ENCODE results near the gene DCAF4. TPM values are rescaled to one million over a fixed set of nuclear protein-coding genes. Genes with fewer than 3 reads are reported as not detected.

Gene DCAF4
- total and polyA plus RNA-seq, 2 of the 4 experiments (the other 2 are of a cell fraction): 28.8 to 29.4 TPM

GRCh38 chr14:72924337-72924736, 1.9 kb upstream of the DCAF4 start:
- Histone ChIP-seq H2BK20ac (ENCODE audit: low read depth, low read length) (no peak overlapping the region), H2BK5ac (ENCODE audit: low read depth, low read length, poor library complexity, severe bottlenecking) (no peak overlapping the region), H2BK15ac (ENCODE audit: low read depth, low read length) (no peak overlapping the region; the same call in 2 of the 3 replicates), H3K4me3 (ENCODE audit: insufficient read depth, low read depth, low read length) (no peak overlapping the region), H3K18ac (ENCODE audit: low read depth, low read length) (no peak overlapping the region), H3K27ac (ENCODE audit: insufficient read depth, low read length) (no peak overlapping the region), H3K9ac (ENCODE audit: low read depth, low read length) (no peak overlapping the region), H3K14ac (replicated peaks; ENCODE audit: low read depth, low read length) (no peak overlapping the region), H3K23ac (ENCODE audit: low read depth, low read length) (no peak overlapping the region), H2AK5ac (ENCODE audit: low read depth, low read length) (no peak overlapping the region), H2BK120ac (ENCODE audit: low read depth, low read length) (no peak overlapping the region), H4K8ac (ENCODE audit: low read depth in 2 of 2, low read length in 2 of 2) (no peak overlapping the region), H4K91ac (ENCODE audit: insufficient read depth, low read depth, low read length) (no peak overlapping the region), H2AFZ (replicated peaks; ENCODE audit: low read length, poor library complexity) (peak overlapping the region; percentile 23), H3K4me2 (ENCODE audit: low read depth, low read length) (no peak overlapping the region), H3K56ac (ENCODE audit: extremely low read depth, insufficient read depth, low read length) (no peak overlapping the region), H4K5ac (ENCODE audit: low read depth, low read length) (no peak overlapping the region), H3K9me1 (ENCODE audit: insufficient read depth, low read length) (no peaks in the 10 kb centered on the region; the same call in 1 of the 2 replicates), H3K9me3 (ENCODE audit: control insufficient read depth, insufficient read depth, low read length) (no peaks in the 10 kb centered on the region), H3K4ac (ENCODE audit: low read depth, low read length) (no peak overlapping the region), H3K36me3 (ENCODE audit: control insufficient read depth, insufficient read depth, low read length) (no peaks in the 10 kb centered on the region), H3K4me1 (ENCODE audit: control insufficient read depth, insufficient read depth, low read length) (no peaks in the 10 kb centered on the region), H4K20me1 (ENCODE audit: insufficient read depth, low read length) (no peaks in the 10 kb centered on the region), H3K27me3 (ENCODE audit: control insufficient read depth, insufficient read depth, low read length) (no peaks in the 10 kb centered on the region), H3K79me1 (ENCODE audit: low read depth in 1 of 2, low read length in 2 of 2) (peaks cover 6 to 15% of the 10 kb centered on the region in 2 experiments; a peak in 2 of 4 replicates), H2AK9ac (replicated peaks; ENCODE audit: low read depth, low read length, poor library complexity) (no peak overlapping the region)
- CTCF ChIA-PET: interaction anchor here (0.6 kb wide), 1 partner anchor 413 kb away, joined by 4 read pairs; no protein-coding TSS in a partner anchor
- in situ Hi-C loops (cut with MboI; ENCODE audit: low sequenced_read_pairs) (no loop called here), dilution Hi-C loops (cut with HindIII; ENCODE audit: low sequenced_read_pairs, unreplicated experiment) (no loop called here), intact Hi-C loops (cut with micrococcal nuclease) (no loop called here)
- WGBS, 2 experiments (ENCODE audit: extremely low coverage in 2 of 2, insufficient read length in 1 of 2): 40% methylated on average over 5 of the region's 5 CpGs; no CpG with 5 or more reads in 1 of the 2 experiments
- ATAC-seq (ENCODE audit: low read depth): no peak
- POLR2A ChIA-PET (ENCODE audit: unreplicated experiment): no interaction called here
- no peak for DNase-seq
- TF ChIP-seq NFE2L2 (IDR thresholded peaks at IDR 0.05; ENCODE audit: low read depth, low read length) (no peak), ELK1 (IDR thresholded peaks at IDR 0.05; ENCODE audit: borderline replicate concordance, low read depth, low read length) (no peak), MAZ (IDR thresholded peaks at IDR 0.05; ENCODE audit: borderline replicate concordance, low read depth, low read length) (no peak), CEBPB (IDR thresholded peaks at IDR 0.05; ENCODE audit: low read depth, low read length) (no peak), FOS (IDR thresholded peaks at IDR 0.05; ENCODE audit: low read depth, low read length) (no peak), POLR2A (IDR thresholded peaks at IDR 0.05; ENCODE audit: low read depth, low read length) (no peak), MXI1 (IDR thresholded peaks at IDR 0.05; ENCODE audit: borderline replicate concordance, low read depth, low read length) (no peak), RFX5 (IDR thresholded peaks at IDR 0.05; ENCODE audit: low read depth, low read length) (no peak), CHD1 (IDR thresholded peaks at IDR 0.05; ENCODE audit: low read depth, low read length) (no peak), RAD21 (IDR thresholded peaks at IDR 0.05; ENCODE audit: low read length) (no peak), RCOR1 (IDR thresholded peaks at IDR 0.05; ENCODE audit: insufficient replicate concordance, low read length) (no peak), SMC3 (IDR thresholded peaks at IDR 0.05; ENCODE audit: low read depth, low read length) (no peak), BHLHE40 (IDR thresholded peaks at IDR 0.05; ENCODE audit: low read depth, low read length) (no peak), MAFK (IDR thresholded peaks at IDR 0.05; ENCODE audit: low read depth, low read length) (no peak)
- TF ChIP-seq, protein P1, sequence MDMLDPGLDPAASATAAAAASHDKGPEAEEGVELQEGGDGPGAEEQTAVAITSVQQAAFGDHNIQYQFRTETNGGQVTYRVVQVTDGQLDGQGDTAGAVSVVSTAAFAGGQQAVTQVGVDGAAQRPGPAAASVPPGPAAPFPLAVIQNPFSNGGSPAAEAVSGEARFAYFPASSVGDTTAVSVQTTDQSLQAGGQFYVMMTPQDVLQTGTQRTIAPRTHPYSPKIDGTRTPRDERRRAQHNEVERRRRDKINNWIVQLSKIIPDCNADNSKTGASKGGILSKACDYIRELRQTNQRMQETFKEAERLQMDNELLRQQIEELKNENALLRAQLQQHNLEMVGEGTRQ (IDR thresholded peaks at IDR 0.05; ENCODE audit: low read depth, low read length): no peak
- TF ChIP-seq, protein P2, sequence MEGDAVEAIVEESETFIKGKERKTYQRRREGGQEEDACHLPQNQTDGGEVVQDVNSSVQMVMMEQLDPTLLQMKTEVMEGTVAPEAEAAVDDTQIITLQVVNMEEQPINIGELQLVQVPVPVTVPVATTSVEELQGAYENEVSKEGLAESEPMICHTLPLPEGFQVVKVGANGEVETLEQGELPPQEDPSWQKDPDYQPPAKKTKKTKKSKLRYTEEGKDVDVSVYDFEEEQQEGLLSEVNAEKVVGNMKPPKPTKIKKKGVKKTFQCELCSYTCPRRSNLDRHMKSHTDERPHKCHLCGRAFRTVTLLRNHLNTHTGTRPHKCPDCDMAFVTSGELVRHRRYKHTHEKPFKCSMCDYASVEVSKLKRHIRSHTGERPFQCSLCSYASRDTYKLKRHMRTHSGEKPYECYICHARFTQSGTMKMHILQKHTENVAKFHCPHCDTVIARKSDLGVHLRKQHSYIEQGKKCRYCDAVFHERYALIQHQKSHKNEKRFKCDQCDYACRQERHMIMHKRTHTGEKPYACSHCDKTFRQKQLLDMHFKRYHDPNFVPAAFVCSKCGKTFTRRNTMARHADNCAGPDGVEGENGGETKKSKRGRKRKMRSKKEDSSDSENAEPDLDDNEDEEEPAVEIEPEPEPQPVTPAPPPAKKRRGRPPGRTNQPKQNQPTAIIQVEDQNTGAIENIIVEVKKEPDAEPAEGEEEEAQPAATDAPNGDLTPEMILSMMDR (conservative IDR thresholded peaks at IDR 0.05; ENCODE audit: low read depth, low read length): no peak
- no TSS peak for BruUV-seq (replicated peaks)

All from IMR-90 (cell line).